ENCODE data around the gene THUMPD2.

- TF ChIP-seq CTCF (IDR thresholded peaks at IDR 0.05; ENCODE audit: low read depth, low read length, poor library complexity, severe bottlenecking) (no peak), EZH2phosphoT487 (IDR thresholded peaks at IDR 0.05; ENCODE audit: borderline replicate concordance, low read length) (no peak)
These were observed 47.5 kb downstream of the THUMPD2 start for GRCh38 chr2:39731546-39731945.
